Heart left ventricle (tissue), 16 donors: ENCODE data around the gene RUNX1. TPM values are rescaled to one million over a fixed set of nuclear protein-coding genes. Genes with fewer than 3 reads are reported as not detected.

Experiments used
- ATAC-seq, 4 donors: fragments of 200-7000 bp; cut with Tn5 transposase; one replicate each; pipeline ENCODE4 v1.9.1; 2020 to 2022; ENCODE audit warnings: moderate library complexity in 4 of 4, mild to moderate bottlenecking in 3 of 4, moderate number of reproducible peaks in 1 of 4
- DNase-seq, 5 donors: peaks; one replicate each; pipeline ENCODE4 v3.0.0-alpha.2; 2020
- H3K27ac ChIP-seq, 12 donors: fragments of 200-600 bp; sonication (generic) in 4 of 12; one replicate each; pipeline versions ENCODE4 v1.5.0 to v1.8.0; 2016 to 2022; ENCODE audit warnings: mild to moderate bottlenecking in 2 of 12
- H3K27me3 ChIP-seq, 9 donors: fragments of 200-600 bp; sonication (generic) in 2 of 9; one replicate each; pipeline versions ENCODE4 v1.5.1 to v1.8.0; 2016 to 2022; ENCODE audit warnings: mild to moderate bottlenecking in 3 of 9
- H3K36me3 ChIP-seq, 9 donors: fragments of 200-600 bp; sonication (generic) in 2 of 9; one replicate each; pipeline versions ENCODE4 v1.5.0 to v1.8.0; 2018 to 2022; ENCODE audit warnings: mild to moderate bottlenecking in 2 of 9
- H3K4me1 ChIP-seq, 12 donors: fragments of 200-600 bp; sonication (generic) in 4 of 12; one replicate each; pipeline versions ENCODE4 v1.5.0 to v1.8.0; 2016 to 2022; ENCODE audit warnings: mild to moderate bottlenecking in 3 of 12
- H3K4me3 ChIP-seq, 12 donors: fragments of 200-600 bp; sonication (generic) in 4 of 12; one replicate each; pipeline versions ENCODE4 v1.5.0 to v1.8.0; 2017 to 2022; ENCODE audit warnings: mild to moderate bottlenecking in 9 of 12, moderate library complexity in 4 of 12
- H3K9me3 ChIP-seq, 12 donors: fragments of 200-600 bp; sonication (generic) in 4 of 12; one replicate each; pipeline versions ENCODE4 v1.5.0 to v1.8.0; 2016 to 2022; ENCODE audit warnings: mild to moderate bottlenecking in 1 of 12
- POLR2A ChIP-seq, 2 donors: fragments of 450-650 bp; IDR thresholded peaks; one replicate each; pipeline ENCODE4 v1.6.1; 2017; ENCODE audit warnings: antibody characterized with exemption in 2 of 2, mild to moderate bottlenecking in 2 of 2, moderate library complexity in 2 of 2
- WGBS, 4 donors: extraction: QIAGEN DNeasy Blood & Tissue Kit in 2 of 4; methylation state at CpG; one replicate each; pipeline versions ENCODE4 v1.1.5 to v1.1.7; 2013 to 2018; 5-methylcytosine and 5-hydroxymethylcytosine counted together
- intact Hi-C, 10 donors: fragments of 100-400 bp; cut with DNase I; formaldehyde crosslinking; loops; one replicate each; pipeline versions ENCODE4 v1.11.1 to v1.14.2; 2022
- polyA plus RNA-seq, 2 donors: library from polyadenylated mRNA; stranded (reverse); fragments of 200-250 nt; gene quantifications; one replicate each; pipeline ENCODE4 v1.2.3, GENCODE V29; 2013
- total RNA-seq, 9 donors: library from RNA; depleted of rRNA in 2 of 9; stranded (reverse); fragments of >200 nt in 2 of 9; fragmentation: NEBNext Ultra II Directional in 3 of 9; extraction: Animal tissue kit (Norgen Biotek cat#: 25700) in 3 of 9; gene quantifications; one replicate each; pipeline versions ENCODE4 v1.1.0 to v1.2.4, GENCODE V29; 2016 to 2023
- TF ChIP-seq, protein P1 (sequence below), 12 donors: fragments of 200-600 bp; sonication (generic) in 4 of 12; IDR thresholded peaks; one replicate each; pipeline versions ENCODE4 v1.5.0 to v1.8.0; 2018 to 2022; ENCODE audit warnings: antibody characterized with exemption in 12 of 12, mild to moderate bottlenecking in 5 of 12
- donor health status: ischemic (EF 13 %, LVEDD 7.1; RV severe dilation, severe dysfunction).
- donor health status: healthy with polysubstance abuse.
- donor health status: DM: no; HTN: yes; CAD: no.
- donor health status: DM: no; HTN: no; CAD: no.
- donor health status: ischemic (EF 25% LVEDD 6.9; RV normal size, moderate dysfunction).
- donor health status: ischemic (EF 25% LVEDD 5.7; RV mildly dilated, moderate dysfunction).
- donor health status: healthy.
- donor health status: DM: yes; HTN: yes; CAD: no.
- donor health status: ischemic (EF 35%, LVEDD 5.7; RV mildly dilated, moderate dysfunction).
- donor health status: nonischemic (EF 11% LVEDD 7.7; RV severe dilation, severe dysfunction).
- donor health status: DM: yes; HTN: yes; CAD: no.
- donor health status: PGD.
- donor health status: ischemic (EF 29% LVEDD 5.4; RV normal size, mild dysfunction).
- donor health status: nonischemic (EF 23%, LVEDD 6.1; RV moderate dilation, normal function).

Gene RUNX1
- total and polyA plus RNA-seq, 11 donors: 0.61 to 54.5 (median 4.1) TPM

DNA sequence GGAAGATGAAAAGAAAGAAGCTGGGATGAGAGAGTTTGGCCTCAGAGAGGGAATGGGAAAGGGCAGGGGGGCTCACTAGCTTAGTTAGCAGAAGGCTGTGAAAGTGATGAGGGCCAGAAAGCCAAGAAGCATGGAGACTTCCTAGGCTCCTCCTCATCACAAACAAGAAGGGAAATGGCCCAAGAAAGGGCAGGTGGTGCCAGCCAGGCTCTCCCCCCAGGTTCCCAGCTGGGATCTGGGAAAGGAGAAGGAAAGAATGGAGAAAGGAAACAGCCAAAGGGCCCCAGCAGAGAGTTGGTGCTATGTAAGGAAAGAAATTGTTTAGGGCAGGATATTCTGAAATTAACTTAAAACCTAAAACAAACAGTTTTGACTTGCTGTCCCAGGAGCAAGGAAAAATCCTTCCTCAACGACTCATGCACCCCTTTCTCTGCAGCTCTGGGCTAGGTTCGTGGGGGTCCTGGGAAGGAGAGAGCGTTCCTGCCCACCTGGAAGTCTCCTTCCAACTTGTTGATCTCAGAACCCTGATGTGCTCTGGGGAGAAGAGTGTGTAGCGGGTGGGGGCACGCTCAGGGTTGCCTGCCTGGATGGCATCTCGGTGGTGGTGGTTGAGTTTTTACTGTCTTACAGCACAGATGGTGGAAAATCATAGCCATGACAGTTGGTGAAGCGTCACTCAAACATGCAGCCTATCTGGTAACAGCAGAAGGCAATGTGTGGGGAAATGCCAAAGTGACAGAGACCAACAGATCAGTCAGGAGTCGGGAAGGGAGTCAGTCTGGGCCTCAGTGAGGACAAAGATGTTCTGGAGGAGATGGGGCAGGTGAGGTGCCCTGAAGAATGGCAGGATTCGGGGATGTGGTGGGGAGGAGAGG lies 233.0 kb downstream of the RUNX1 start:
- TF ChIP-seq, protein P1, sequence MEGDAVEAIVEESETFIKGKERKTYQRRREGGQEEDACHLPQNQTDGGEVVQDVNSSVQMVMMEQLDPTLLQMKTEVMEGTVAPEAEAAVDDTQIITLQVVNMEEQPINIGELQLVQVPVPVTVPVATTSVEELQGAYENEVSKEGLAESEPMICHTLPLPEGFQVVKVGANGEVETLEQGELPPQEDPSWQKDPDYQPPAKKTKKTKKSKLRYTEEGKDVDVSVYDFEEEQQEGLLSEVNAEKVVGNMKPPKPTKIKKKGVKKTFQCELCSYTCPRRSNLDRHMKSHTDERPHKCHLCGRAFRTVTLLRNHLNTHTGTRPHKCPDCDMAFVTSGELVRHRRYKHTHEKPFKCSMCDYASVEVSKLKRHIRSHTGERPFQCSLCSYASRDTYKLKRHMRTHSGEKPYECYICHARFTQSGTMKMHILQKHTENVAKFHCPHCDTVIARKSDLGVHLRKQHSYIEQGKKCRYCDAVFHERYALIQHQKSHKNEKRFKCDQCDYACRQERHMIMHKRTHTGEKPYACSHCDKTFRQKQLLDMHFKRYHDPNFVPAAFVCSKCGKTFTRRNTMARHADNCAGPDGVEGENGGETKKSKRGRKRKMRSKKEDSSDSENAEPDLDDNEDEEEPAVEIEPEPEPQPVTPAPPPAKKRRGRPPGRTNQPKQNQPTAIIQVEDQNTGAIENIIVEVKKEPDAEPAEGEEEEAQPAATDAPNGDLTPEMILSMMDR (IDR thresholded peaks at IDR 0.05): no peak
- no peak for TF ChIP-seq POLR2A (IDR thresholded peaks at IDR 0.05)
- Histone ChIP-seq H3K36me3 (peaks cover 0 to 89% (median 0%) of the 10 kb centered on the region in 9 donors), H3K4me3 (no peak overlapping the region), H3K27me3 (no peaks in the 10 kb centered on the region), H3K9me3 (no peaks in the 10 kb centered on the region), H3K27ac (no peak overlapping the region), H3K4me1 (peaks cover 0 to 33% (median 0%) of the 10 kb centered on the region in 12 donors)
- WGBS, 4 donors: 82 to 87% (median 85%) methylated on average over 9 of the region's 9 CpGs
- intact Hi-C loops: no loop called here
- DNase-seq (no peak), ATAC-seq (no peak)

DNA sequence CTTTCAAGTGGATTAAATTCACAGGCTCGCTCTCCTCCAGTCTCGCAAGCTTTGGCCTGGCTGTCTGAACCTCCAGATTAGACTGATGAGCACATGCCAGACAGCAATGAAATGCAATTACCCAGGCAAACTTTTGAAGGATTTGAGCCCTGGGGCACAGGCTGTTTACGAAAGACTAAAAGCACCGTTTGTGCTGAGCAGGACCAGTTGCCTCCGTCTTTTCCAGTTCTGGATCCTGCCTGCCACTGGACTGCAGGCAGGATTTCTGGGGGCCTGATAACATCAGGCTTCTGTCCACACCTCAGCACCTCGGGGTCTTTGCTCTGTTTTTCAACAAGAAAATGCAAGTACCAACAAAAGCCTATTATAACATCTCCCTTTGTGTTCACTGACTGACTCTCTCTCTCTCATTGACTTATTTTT lies 234.6 kb downstream of the RUNX1 start:
- no peak for ATAC-seq
- TF ChIP-seq, protein P1 (IDR thresholded peaks at IDR 0.05): no peak
- no peak for TF ChIP-seq POLR2A (IDR thresholded peaks at IDR 0.05)

DNA sequence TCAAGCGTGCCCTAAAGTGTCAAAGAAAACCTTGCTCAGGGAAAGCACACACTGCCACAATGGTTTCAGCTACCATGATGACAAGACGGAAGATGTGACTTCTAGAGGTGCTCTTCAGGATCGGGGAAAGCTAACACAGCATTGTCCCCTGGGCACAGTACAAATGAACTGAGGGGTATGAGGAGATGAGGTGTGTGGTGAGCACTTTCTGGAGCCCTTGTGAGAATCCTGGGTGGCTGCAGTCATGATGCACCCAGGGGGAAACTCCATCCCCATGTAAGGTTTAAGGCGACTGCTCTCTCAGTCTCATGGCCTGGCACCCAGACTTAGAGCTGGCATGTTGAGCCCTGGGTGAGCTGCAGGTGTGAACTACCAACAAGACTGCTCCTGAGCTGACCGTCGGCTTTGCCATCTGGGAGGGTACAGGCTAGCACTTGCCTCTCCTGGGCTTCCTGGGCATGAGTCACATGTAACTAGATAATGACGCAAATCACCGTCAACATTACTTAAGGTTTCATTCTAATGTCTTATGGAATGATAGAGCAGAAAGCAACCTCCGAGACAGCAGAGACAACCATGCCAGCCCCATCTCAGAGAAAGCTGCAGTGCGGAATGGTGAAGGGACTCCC lies 235.7 kb downstream of the RUNX1 start:
- no peak for TF ChIP-seq POLR2A (IDR thresholded peaks at IDR 0.05)
- TF ChIP-seq, protein P1 (IDR thresholded peaks at IDR 0.05): no peak
- peaks cover 0 to 85% (median 0%) of the 10 kb centered on the region in 9 donors for H3K36me3 ChIP-seq
- DNase-seq (no peak), ATAC-seq (no peak)
- no peak overlapping the region for H3K27ac ChIP-seq
- no peaks in the 10 kb centered on the region for H3K27me3 ChIP-seq
- H3K4me1 ChIP-seq: peaks cover 0 to 54% (median 0%) of the 10 kb centered on the region in 12 donors
- H3K9me3 ChIP-seq: no peaks in the 10 kb centered on the region
- 92 to 93% (median 92%) methylated on average over 7 to 10 of the region's 10 CpGs for WGBS, 4 donors
- H3K4me3 ChIP-seq: no peak overlapping the region
- intact Hi-C loops: no loop called here

More for the DNA sequence above, 234.6 kb downstream of the RUNX1 start:
- DNase-seq: no peak
- no peak overlapping the region for H3K27ac ChIP-seq
- intact Hi-C loops: no loop called here
- H3K4me3 ChIP-seq: no peak overlapping the region
- 58 to 61% (median 59%) methylated on average over 6 of the region's 6 CpGs for WGBS, 4 donors
- peaks cover 0 to 88% (median 0%) of the 10 kb centered on the region in 9 donors for H3K36me3 ChIP-seq
- H3K27me3 ChIP-seq: no peaks in the 10 kb centered on the region
- no peaks in the 10 kb centered on the region for H3K9me3 ChIP-seq
- H3K4me1 ChIP-seq: peaks cover 0 to 43% (median 0%) of the 10 kb centered on the region in 12 donors
